Eye (tissue), 1 donor: Measurements from ENCODE around the gene LYPLA2.

ENCODE experiments used
- DNase-seq: peaks from one replicate; pipeline ENCODE4 v3.0.0-alpha.2; 2015

The LYPLA2 gene

GRCh38 chr1:23790696-23791515, at the start of gene LYPLA2:
Gene LYPLA2 (plus strand): TSS chr1:23791145. CDS start chr1:23792683, 1,538 bp downstream.
- peak; percentile 95 for DNase-seq

GRCh38 chr1:23741609-23742008, 49.3 kb upstream of the LYPLA2 start:
- no peak for DNase-seq

DNA sequence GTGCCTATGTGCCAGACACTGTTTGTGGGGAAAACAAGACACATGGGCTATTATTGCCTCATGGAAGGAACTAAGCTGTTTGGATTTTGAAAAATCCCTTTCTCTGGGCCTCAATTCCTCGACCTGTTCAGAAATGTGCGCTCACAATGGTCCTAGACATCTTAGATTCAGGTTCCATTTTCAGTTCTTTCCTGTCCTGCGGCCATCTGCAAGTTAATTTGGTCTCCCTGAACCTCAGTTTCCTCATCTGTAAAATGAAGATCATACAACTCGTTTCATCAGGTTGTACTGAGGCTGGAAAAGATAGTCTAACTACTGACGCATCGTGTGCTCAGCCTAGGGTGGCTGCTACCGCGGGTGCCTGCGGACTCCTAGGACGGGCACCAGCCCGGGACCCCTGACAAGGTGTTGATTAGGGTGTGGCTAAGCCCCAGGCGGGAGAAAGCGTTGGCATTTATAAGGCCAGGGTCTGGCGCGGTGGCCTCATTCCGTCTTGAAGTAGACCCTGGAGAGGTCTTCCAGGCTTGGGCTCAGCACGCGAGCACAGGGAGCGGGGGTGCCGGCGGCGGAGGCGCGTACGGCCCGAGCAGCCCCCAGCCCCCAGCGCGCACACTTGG, 48.2 kb upstream of the LYPLA2 start:
- no peak for DNase-seq

GRCh38 chr1:23743287-23744152, 47.4 kb upstream of the LYPLA2 start, which contains the start of gene ELOA:
Gene ELOA (plus strand): TSS chr1:23743471. CDS start chr1:23743504, 33 bp downstream.
- DNase-seq: peak; percentile 90

- DNase-seq: peak; percentile 13
These were observed 45.4 kb upstream of the LYPLA2 start for GRCh38 chr1:23745515-23745914.

DNA sequence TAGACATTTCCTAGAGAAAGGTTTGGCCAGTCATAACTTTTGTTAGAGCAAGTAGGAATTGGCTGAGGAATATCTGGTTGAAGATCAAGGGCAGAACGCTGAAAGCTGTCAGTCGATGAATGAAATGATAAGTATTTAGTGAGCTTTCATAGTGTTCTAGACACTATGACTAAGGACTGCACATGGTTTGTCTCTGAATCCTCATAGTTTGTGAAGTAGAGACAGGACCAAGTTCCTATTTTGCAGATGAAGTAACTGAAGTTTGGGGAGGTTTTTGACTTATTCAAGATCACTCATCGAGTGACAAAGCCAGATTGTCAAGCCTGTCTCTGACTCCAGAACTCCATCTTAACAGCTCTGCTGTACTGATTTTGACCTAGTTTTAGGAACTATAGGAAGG, 42.9 kb upstream of the LYPLA2 start:
- no peak for DNase-seq

DNA sequence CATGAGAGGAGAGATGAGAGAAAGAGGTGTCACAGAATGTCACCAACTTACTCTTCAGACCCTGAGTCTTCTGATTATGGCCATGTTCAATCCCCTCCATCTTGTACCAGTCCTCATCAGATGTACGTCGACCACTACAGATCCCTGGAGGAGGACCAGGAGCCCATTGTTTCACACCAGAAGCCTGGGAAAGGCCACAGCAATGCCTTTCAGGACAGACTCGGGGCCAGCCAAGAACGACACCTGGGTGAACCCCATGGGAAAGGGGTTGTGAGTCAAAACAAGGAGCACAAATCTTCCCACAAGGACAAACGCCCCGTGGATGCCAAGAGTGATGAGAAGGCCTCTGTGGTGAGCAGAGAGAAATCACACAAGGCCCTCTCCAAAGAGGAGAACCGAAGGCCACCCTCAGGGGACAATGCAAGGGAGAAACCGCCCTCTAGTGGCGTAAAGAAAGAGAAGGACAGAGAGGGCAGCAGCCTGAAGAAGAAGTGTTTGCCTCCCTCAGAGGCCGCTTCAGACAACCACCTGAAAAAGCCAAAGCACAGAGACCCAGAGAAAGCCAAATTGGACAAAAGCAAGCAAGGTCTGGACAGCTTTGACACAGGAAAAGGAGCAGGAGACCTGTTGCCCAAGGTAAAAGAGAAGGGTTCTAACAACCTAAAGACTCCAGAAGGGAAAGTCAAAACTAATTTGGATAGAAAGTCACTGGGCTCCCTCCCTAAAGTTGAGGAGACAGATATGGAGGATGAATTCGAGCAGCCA, 39.7 kb upstream of the LYPLA2 start:
- DNase-seq: peak; percentile 60

DNA sequence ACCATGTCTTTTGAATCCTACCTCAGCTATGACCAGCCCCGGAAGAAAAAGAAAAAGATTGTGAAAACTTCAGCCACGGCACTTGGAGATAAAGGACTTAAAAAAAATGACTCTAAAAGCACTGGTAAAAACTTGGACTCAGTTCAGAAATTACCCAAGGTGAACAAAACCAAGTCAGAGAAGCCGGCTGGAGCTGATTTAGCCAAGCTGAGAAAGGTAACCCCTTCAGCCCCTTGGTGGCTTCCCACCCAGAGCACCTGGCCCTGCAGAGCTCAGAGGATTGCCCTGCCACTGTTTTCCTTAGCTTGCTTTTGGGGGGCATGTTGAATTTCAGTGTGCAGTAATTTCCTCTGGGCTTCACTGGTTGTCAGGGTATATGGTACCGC, 39.1 kb upstream of the LYPLA2 start:
- no peak for DNase-seq

DNA sequence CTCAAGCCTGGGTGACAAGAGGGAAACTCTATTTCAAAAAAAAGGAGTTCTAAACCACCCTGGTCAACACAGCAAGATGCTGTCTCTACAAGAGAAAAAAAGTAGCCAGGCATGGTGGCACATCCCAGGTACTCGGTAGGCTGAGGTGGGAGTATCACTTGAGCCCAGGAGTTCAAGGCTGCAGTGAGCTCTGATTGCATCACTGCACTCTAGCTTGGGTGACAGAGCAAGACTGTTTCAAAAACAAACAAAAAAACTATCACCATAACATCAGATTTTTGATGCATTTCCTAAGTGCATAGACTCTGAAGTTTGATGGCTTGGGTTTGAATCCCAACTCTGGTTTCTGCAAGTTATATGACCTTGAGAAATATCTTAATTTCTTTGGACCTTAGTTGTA, 38.0 kb upstream of the LYPLA2 start:
- DNase-seq: no peak

GRCh38 chr1:23756676-23757075, 34.3 kb upstream of the LYPLA2 start:
- DNase-seq: no peak

GRCh38 chr1:23757812-23758211, 33.1 kb upstream of the LYPLA2 start:
- DNase-seq: no peak

DNA sequence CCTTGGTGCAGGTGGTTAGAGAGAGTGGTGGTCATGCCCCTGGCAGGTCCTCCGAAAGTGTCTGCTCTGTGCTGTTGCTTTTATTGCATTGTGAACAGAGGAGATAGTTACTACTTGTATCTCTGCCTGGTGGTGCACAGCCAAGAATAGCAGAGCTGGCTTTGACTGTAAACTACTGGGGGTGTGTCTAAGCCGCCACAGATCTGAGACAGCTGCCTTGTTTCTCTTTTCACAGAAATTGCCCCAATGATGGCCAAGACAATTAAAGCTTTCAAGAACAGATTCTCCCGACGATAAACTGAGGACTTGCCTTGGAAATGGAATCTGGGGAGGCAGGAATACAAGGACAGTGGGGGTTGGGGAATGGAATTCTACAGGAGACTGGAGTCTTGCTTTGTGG, 31.7 kb upstream of the LYPLA2 start:
- no peak for DNase-seq

- DNase-seq: no peak
These were observed 27.8 kb upstream of the LYPLA2 start for GRCh38 chr1:23763041-23763577.

GRCh38 chr1:23768733-23769132, 22.2 kb upstream of the LYPLA2 start:
- DNase-seq: no peak

DNA sequence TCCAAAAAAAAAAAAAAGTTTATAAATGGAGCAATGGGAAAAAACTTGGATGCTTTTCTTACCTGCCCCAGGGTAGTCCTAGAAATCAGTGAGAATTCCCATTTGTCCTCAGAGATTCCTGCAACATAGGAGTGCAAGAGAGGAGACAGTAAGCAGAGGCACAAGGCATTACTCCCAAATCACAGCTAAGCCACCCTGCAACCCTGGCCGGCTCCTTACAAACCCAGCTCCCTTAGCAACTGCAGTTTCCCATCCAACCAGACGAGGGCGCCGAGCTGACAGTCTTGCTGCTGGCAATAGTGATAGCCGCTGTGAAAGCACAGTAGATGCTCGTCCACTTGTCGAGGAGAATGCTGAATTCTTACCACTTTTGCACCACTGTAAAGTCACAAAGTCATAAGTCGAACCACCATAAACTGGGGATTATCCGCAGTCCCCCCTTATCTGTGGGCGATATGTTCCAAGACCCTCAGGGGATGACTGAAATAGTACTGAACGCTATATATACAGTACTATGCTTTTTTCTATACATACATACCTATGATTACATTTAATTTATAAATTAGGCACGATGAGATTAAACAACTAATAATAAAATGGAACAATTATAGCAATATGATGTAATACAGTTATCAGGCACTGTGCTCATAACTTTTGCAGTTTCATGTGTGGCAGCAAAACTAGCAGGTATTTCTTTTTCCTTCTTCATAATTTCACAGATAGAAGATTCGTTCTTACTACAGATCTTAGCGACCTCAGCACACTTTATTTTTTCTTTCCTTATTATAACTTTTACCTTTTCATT, 18.7 kb upstream of the LYPLA2 start:
- peak; percentile 92 for DNase-seq

DNA sequence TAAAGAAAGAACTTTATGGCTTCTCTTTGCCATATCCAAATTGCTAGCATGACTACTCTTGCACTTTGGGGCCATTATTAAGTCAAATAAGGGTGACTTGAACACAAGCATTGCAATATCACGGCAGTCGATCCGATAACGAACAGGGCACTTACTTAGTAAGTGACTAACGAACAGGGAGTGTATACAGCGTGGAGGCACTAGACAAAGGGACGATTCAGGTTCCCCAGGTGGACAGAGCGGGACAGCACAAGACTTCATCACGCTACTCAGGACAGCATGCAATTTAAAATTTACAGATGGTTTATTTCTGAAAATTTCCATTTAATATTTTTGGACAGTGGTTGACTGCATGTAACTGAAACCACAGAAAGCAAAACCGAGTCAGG, 18.1 kb upstream of the LYPLA2 start:
- no peak for DNase-seq

DNA sequence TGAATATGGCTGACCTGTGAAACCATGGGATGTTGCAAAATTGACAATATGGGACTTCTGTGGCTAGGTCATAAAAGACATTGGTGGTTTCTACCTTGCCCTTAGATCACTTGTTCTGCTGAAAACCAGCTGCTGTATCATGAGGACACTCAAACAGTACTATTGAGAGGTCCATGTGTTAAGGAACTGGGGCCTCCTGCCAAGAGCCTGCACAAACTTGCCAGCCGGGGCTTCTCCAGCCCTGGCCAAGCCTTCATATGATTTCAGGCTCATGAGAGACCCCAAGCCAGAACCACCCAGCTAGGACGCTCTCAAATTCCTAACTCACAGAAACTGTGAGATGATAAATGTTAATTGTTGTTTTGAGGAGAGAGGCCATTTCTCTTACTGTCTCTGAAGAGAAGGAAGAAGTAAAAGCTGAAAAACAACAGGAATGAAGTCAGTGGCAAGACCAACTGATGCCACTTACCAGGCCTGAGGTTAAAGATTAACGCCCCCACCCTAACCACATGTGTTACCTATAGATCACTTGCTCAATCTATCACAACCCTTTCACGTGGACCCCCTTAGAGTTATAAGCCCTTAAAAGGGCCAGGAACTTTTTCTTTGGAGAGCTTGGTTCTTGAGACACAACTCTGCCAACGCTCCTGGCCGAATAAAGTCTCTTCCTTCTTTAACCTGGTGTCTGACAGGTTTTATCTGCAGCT, 16.6 kb upstream of the LYPLA2 start:
- DNase-seq: no peak

DNA sequence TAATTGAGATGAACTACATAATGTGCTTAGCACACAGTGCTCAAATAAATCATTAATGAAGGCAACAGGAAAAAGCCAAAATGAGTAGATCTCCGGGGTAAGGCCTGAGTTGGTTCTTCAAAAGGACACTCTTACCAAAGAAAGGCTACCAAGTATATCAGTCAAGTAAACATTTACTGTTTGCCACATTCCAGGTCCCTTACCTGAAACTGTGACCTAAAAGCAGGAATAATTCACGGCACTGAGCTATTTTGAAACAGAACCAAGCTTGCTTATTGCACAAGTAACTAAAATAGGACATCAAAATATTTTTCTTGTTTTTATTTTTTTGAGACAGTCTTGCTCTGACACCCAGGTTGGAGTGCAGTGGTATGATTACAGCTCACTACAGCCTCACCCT, 14.7 kb upstream of the LYPLA2 start:
- DNase-seq: no peak

DNA sequence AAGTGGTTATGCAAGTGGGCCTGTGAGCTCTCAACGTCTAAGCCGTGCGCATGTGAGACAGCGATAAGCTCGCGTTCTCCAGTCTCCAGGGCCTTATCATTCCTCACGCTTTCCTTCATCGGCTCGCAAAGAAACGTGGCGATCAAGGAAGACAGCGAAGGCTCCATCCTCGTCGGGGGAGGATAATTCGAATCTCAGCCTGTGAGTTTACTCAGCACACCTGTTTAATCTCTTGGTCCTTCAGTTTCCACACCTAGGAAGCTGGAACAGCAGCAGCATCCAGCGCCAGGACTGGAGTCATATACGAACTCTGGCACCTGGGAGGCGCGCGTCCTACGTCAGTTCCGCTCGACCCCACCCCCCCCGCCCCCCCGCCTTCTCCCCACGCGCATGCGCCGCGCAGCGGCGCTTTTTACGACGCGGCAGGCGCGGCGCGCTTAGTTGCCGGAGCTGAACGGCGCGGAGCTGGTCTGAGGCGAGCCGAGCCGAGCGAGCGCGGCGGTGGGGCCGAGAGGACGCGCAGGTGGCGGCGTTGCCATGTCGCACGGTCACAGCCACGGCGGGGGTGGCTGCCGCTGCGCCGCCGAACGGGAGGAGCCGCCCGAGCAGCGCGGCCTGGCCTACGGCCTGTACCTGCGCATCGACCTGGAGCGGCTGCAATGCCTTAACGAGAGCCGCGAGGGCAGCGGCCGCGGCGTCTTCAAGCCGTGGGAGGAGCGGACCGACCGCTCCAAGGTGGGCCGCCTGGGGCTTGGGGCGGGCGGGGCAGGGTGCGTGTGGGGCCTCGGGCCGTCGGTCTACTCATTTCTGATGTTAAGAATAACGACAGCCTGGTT, 12.7 kb upstream of the LYPLA2 start, which contains the start of gene PITHD1:
Gene PITHD1, plus strand, starts transcription at position 440 of the 836 bp plus-strand sequence. Its CDS starts 98 bp downstream, at position 538.
- DNase-seq: peak; percentile 95
